IPS DF 4.7 (cell line): ENCODE data around the gene TOX4.
A peak's percentile ranks its signal among the peaks of the same experiment; 100 is the strongest.

ENCODE experiments used
- DNase-seq: peaks from one replicate; pipeline ENCODE4 v3.0.0-alpha.2; 2013; ENCODE audit warnings: low spot score; ENCODE audit errors: extremely low read depth

TOX4 gene

GRCh38 chr14:21501568-21501967, 24.6 kb downstream of the TOX4 start:
- DNase-seq, result no peak

GRCh38 chr14:21503376-21503775, 26.4 kb downstream of the TOX4 start:
- no peak for DNase-seq

GRCh38 chr14:21505012-21505553, 28.1 kb downstream of the TOX4 start:
- no peak for DNase-seq

GRCh38 chr14:21506557-21506956, 29.6 kb downstream of the TOX4 start:
- no peak for DNase-seq

- DNase-seq, result no peak
These were observed 32.6 kb downstream of the TOX4 start for GRCh38 chr14:21509432-21510143.

- peak; percentile 98 for DNase-seq
These were observed 34.0 kb downstream of the TOX4 start, which contains the start of gene METTL3 for GRCh38 chr14:21510735-21511657. TSS of gene METTL3 (minus strand) at chr14:21511340. CDS start at chr14:21511223, 117 bp downstream.

- DNase-seq, result no peak
These were observed 37.3 kb downstream of the TOX4 start for GRCh38 chr14:21514341-21514740.

- DNase-seq, result no peak
These were observed 41.7 kb downstream of the TOX4 start for GRCh38 chr14:21518725-21519124.

DNA sequence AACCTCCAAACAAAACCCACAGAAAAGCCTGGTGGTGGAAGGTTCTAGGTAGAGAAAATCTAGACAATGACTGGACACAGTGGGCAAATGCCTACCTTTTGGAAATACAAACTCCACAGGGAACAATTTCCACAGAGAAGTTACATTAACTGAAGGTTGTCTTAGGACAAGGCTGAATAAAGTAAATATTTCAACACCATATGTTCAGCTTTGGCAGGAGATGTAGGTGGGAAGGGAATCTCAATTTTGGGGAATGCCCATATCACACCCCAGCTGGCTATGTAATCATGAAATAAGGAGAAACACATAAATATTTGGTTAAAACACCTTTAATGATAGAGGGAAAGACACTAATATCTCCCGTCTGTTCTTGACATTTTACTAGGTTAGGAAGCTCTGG, 43.8 kb downstream of the TOX4 start:
- no peak for DNase-seq

GRCh38 chr14:21521501-21521900, 44.5 kb downstream of the TOX4 start:
- no peak for DNase-seq

DNA sequence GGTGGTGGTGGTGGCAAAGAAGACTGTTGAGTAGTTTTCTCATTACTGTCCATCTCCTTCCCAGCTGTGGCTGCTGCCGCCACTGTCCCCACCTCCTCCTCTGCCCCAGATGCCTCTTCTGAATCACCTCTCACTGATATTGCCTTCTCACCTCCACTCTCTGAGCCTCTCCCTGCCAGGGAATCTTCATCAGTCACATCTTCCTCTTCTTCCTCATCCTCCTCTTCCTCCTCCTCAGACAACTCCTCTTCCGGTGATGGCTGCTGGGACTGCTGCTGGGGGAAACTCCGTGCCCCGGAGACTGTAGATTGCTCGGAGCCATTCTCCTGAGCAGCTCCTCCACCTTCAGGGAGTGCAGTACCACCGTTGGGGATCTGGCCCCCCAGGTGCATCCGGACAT, 46.2 kb downstream of the TOX4 start:
- DNase-seq, result no peak

- no peak for DNase-seq
These were observed 47.8 kb downstream of the TOX4 start for GRCh38 chr14:21524575-21525490.

- no peak for DNase-seq
These were observed 48.6 kb downstream of the TOX4 start for GRCh38 chr14:21525571-21525961.

DNA sequence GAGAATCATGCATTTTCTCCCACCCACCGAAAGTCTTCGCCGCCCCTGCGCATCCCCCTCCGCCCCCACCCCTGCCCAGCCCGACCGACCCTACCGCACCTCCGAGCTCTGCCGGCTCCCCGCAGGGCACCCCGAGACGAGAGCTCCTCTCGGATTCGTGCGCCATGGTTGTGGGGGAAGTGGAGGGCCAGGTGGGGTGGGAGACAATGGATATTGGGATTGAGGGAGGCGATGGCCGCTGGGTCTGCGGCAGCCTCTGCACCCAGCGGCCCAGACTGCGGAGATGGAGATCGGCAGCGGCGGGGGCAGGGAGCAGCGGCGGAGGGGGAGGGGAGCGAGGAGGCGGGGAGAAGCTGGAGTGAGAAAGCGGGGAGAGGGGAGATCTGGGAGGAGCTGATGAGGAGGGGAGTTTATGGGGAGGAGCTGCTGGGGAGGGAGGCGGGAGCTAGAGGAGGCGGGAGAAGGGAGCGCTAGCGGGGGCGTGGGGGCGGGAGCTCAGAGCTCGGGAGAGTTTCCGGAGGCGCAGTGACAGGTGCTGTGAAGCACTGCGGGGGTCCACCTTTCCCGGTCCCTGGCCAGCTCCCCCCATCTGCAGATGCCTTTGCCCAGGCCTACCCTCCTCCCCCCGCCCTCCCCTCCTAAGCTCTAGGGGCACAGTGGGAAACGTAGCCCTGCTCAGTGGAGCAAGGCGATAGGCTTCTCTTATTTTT, 49.1 kb downstream of the TOX4 start, which contains the start of gene SALL2:
SALL2 (minus strand) TSS at position 385 of the 710 bp plus-strand sequence; CDS start at position 166, 219 bp downstream.
- DNase-seq, result peak; percentile 95

DNA sequence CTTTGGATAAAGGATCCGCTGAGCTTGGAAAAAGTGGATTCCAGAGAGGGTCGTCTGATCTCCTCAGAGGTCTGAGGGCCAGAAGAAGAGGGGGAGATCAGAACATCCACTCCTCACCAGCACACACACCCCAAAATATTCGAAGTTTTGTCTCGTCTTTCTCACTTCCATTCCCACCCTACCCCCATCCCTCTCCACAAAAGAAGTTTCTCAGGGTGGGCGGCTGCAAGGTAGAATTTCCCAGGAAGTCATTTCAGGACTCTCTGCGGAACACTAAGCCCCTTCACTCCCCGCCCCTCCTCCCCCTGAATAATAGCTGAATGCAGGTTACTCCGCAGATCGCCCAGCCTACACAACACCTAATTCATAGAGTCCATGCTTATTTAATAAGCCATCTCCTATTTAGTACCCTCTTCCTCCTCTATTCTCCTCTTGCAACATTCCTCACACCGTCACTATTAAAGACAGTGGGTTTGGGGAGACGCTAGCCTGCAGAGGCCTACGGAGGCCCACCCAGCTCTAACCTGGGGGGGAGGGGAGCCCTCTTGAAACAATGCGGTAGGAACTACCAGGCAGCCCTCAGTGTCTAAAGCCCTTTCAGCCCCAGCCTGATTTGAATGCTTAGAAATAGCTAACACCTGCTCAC, 49.8 kb downstream of the TOX4 start:
- DNase-seq, result peak; percentile 80

GRCh38 chr14:21527318-21527679, 50.3 kb downstream of the TOX4 start:
- DNase-seq, result no peak

GRCh38 chr14:21528381-21529348, 51.7 kb downstream of the TOX4 start:
- DNase-seq, result no peak

- DNase-seq, result no peak
These were observed 52.5 kb downstream of the TOX4 start for GRCh38 chr14:21529515-21529914.

- DNase-seq, result no peak
These were observed 56.3 kb downstream of the TOX4 start for GRCh38 chr14:21533294-21533693.
